ENCODE measurements around the gene EIF4A2. TPM values are rescaled to one million over a fixed set of nuclear protein-coding genes. Genes with fewer than 3 reads are reported as not detected.

Gene EIF4A2
- total and polyA plus RNA-seq, 9 of the 15 experiments (the other 6 are each of a cell fraction or from before 2014, with no cell fraction given): 307 to 754 (median 435) TPM

GRCh38 chr3:186828340-186828739, 45.0 kb downstream of the EIF4A2 start:
- peaks cover 21 to 37% of the 10 kb centered on the region in 2 experiments; a peak in 4 of 5 replicates for H3K4me1 ChIP-seq (replicated peaks in 1 of 2; ENCODE audit: control insufficient read depth in 2 of 2, insufficient read depth in 2 of 2, low read length in 2 of 2)
- H3K4me3 ChIP-seq: no peak overlapping the region
- peaks cover 15% of the 10 kb centered on the region for H3K79me2 ChIP-seq (ENCODE audit: control insufficient read depth, insufficient read depth, low read length)
- no peaks in the 10 kb centered on the region for H3K9me3 ChIP-seq (replicated peaks; ENCODE audit: control insufficient read depth, insufficient read depth, low read depth, low read length)
- no peak for ATAC-seq
- no peak overlapping the region for H2AFZ ChIP-seq (ENCODE audit: low read depth, low read length)
- H3K9ac ChIP-seq (ENCODE audit: insufficient read depth in 1 of 2, low read depth in 2 of 2, low read length in 2 of 2): no peak overlapping the region
- peaks cover 23 to 24% of the 10 kb centered on the region in 2 experiments; a peak in 4 of 5 replicates for H3K27me3 ChIP-seq (ENCODE audit: control insufficient read depth in 2 of 2, insufficient read depth in 2 of 2, low read length in 2 of 2)
- H3K36me3 ChIP-seq (ENCODE audit: control insufficient read depth, insufficient read depth, low read length): no peaks in the 10 kb centered on the region
- no peaks in the 10 kb centered on the region for H3K9me1 ChIP-seq (ENCODE audit: control insufficient read depth, insufficient read depth, low read length)
- intact Hi-C loops (cut with micrococcal nuclease) (loop anchor here (10.0 kb wide), 2 partner anchors 244 to 844 kb away; no protein-coding TSS in a partner anchor), in situ Hi-C loops (cut with MboI) (no loop called here)
- no peak overlapping the region for H3K27ac ChIP-seq (ENCODE audit: extremely low read depth, low read depth, low read length)
- no peaks in the 10 kb centered on the region for H4K20me1 ChIP-seq (replicated peaks; ENCODE audit: control insufficient read depth, insufficient read depth, low read length)
- no peak for FAIRE-seq
- ChIA-PET POLR2A (interaction anchor here (0.7 kb wide), 1 partner anchor 215 kb away, joined by 3 read pairs; no protein-coding TSS in a partner anchor), CTCF (ENCODE audit: low intra/inter-chr PET ratio) (no interaction called here)
- WGBS (ENCODE audit: insufficient coverage, low coverage, missing lambda C conversion rate): 14% methylated on average over 5 of the region's 5 CpGs
- no peak overlapping the region for H3K4me2 ChIP-seq (ENCODE audit: insufficient read depth, low read length)
- BruUV-seq (replicated peaks): no TSS peak
- DNase-seq (ENCODE audit: extremely low read depth in 1 of 4, low spot score in 3 of 4): no peak
- no peak for TF ChIP-seq MTA1 (IDR thresholded peaks at IDR 0.05; ENCODE audit: borderline replicate concordance)
- TF ChIP-seq FOSL1 (tag; conservative IDR thresholded peaks at IDR 0.05): no peak
- no peak for TF ChIP-seq SIX5 (IDR thresholded peaks at IDR 0.05; ENCODE audit: borderline replicate concordance in 1 of 2, insufficient read depth in 1 of 2, low read depth in 1 of 2, low read length in 2 of 2)
- no peak for TF ChIP-seq ZNF354B (CRISPR knock-in tag; IDR thresholded peaks at IDR 0.05)
- TF ChIP-seq ZNF398 (CRISPR knock-in tag; IDR thresholded peaks at IDR 0.05): no peak
- TF ChIP-seq NR0B1 (IDR thresholded peaks at IDR 0.05; ENCODE audit: partially characterized antibody): no peak
- no peak for TF ChIP-seq CREB1 (IDR thresholded peaks at IDR 0.05)
- no peak for TF ChIP-seq CREB1 (CRISPR knock-in tag; IDR thresholded peaks at IDR 0.05)
- TF ChIP-seq ZNF512 (tag; IDR thresholded peaks at IDR 0.05): no peak
- no peak for TF ChIP-seq BMI1 (IDR thresholded peaks at IDR 0.05; ENCODE audit: low read length)
- TF ChIP-seq CBFA2T3 (IDR thresholded peaks at IDR 0.05): no peak
- TF ChIP-seq PHB (CRISPR knock-in tag; IDR thresholded peaks at IDR 0.05): no peak
- TF ChIP-seq BHLHE40 (IDR thresholded peaks at IDR 0.05; ENCODE audit: low read length): no peak
- no peak for TF ChIP-seq ATF7 (IDR thresholded peaks at IDR 0.05)
- TF ChIP-seq POLR3G (IDR thresholded peaks at IDR 0.05; ENCODE audit: extremely low read depth, insufficient read length, insufficient replicate concordance): no peak
- no peak for TF ChIP-seq ZFPM2 (CRISPR knock-in tag; IDR thresholded peaks at IDR 0.05)
- no peak for TF ChIP-seq ZNF511 (CRISPR knock-in tag; IDR thresholded peaks at IDR 0.05)
- no peak for TF ChIP-seq GMEB1 (CRISPR knock-in tag; IDR thresholded peaks at IDR 0.05)

Data from K562 (cell line).